PC-3 (cell line): ENCODE data around the gene MRPL11.

ENCODE experiments used
- EZH2phosphoT487 ChIP-seq: fragments of 300-600 bp; sonication (generic); IDR thresholded peaks from 2 replicates; pipeline ENCODE4 v1.6.1; 2018; ENCODE audit warnings: mild to moderate bottlenecking, antibody characterized with exemption, low read length, borderline replicate concordance
- TF ChIP-seq, protein P1 (sequence below): fragments of 300-600 bp; sonication (generic); conservative IDR thresholded peaks from 2 replicates; pipeline ENCODE4 v1.5.1; 2017; ENCODE audit warnings: antibody characterized with exemption, low read depth, mild to moderate bottlenecking, low read length

DNA sequence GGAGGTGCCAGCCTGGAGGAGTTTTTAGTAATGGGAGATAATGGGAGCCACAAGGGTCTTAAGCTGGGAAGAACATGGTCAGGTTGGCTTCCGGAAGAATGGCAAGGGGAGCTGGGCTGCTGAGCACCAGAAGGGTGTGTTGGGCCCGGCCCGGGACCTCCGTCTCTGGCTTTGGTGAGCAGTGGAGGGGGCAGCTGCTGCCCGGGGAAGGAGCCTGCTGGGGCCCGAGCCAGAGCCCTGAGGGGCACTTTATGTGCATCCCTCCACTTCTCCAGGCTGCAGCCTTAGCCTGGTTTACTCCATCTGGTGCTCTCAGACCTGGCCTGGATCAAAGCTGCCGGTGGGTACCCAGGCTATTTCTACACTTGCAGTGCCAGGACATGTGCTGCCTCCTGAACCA, 26.5 kb downstream of the MRPL11 start:
- TF ChIP-seq EZH2phosphoT487, result no peak
- TF ChIP-seq, protein P1, sequence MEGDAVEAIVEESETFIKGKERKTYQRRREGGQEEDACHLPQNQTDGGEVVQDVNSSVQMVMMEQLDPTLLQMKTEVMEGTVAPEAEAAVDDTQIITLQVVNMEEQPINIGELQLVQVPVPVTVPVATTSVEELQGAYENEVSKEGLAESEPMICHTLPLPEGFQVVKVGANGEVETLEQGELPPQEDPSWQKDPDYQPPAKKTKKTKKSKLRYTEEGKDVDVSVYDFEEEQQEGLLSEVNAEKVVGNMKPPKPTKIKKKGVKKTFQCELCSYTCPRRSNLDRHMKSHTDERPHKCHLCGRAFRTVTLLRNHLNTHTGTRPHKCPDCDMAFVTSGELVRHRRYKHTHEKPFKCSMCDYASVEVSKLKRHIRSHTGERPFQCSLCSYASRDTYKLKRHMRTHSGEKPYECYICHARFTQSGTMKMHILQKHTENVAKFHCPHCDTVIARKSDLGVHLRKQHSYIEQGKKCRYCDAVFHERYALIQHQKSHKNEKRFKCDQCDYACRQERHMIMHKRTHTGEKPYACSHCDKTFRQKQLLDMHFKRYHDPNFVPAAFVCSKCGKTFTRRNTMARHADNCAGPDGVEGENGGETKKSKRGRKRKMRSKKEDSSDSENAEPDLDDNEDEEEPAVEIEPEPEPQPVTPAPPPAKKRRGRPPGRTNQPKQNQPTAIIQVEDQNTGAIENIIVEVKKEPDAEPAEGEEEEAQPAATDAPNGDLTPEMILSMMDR, result no peak
